Lung (tissue), 12 donors: ENCODE data around the gene DHRS12. TPM values are rescaled to one million over a fixed set of nuclear protein-coding genes. Genes with fewer than 3 reads are reported as not detected.
A peak's percentile ranks its signal among the peaks of the same experiment; 100 is the strongest.

Source experiments
- ATAC-seq: fragments of 200-7000 bp; cut with Tn5 transposase; one replicate; pipeline ENCODE4 v1.9.1; 2020; ENCODE audit warnings: moderate number of reproducible peaks; ENCODE audit not compliant: insufficient read depth, low FRiP score
- DNase-seq, 3 donors: peaks; one replicate each; pipeline ENCODE4 v3.0.0-alpha.2; 2013 to 2017
- H3K27ac ChIP-seq, 2 donors: one replicate each; pipeline ENCODE4 v1.5.1; 2013; ENCODE audit warnings: mild to moderate bottlenecking in 2 of 2, moderate library complexity in 2 of 2, control low read depth in 1 of 2, inconsistent platforms in 1 of 2, low read depth in 1 of 2, low read length in 1 of 2
- H3K27me3 ChIP-seq, 3 donors: one replicate each; pipeline ENCODE4 v1.5.1; 2013; ENCODE audit warnings: low read length in 2 of 3; ENCODE audit not compliant: control insufficient read depth in 3 of 3, insufficient read depth in 3 of 3
- H3K36me3 ChIP-seq, 4 donors: one replicate each; pipeline ENCODE4 v1.5.1; 2013; ENCODE audit warnings: low read length in 4 of 4, mild to moderate bottlenecking in 1 of 4, moderate library complexity in 1 of 4; ENCODE audit not compliant: control insufficient read depth in 4 of 4, insufficient read depth in 4 of 4
- H3K4me1 ChIP-seq, 5 donors: one replicate each; pipeline ENCODE4 v1.5.1; 2013; ENCODE audit warnings: low read length in 5 of 5, mild to moderate bottlenecking in 2 of 5, moderate library complexity in 1 of 5; ENCODE audit not compliant: control insufficient read depth in 5 of 5, insufficient read depth in 5 of 5
- H3K4me3 ChIP-seq: one replicate; pipeline ENCODE4 v1.5.1; 2013; ENCODE audit warnings: mild to moderate bottlenecking, control low read depth, moderate library complexity
- H3K9ac ChIP-seq, 2 donors: one replicate each; pipeline ENCODE4 v1.5.1; 2013; ENCODE audit warnings: low read length in 2 of 2, control low read depth in 1 of 2; ENCODE audit not compliant: insufficient read depth in 1 of 2
- H3K9me3 ChIP-seq, 4 donors: one replicate each; pipeline ENCODE4 v1.5.1; 2013; ENCODE audit warnings: low read length in 3 of 4, mild to moderate bottlenecking in 1 of 4, moderate library complexity in 1 of 4; ENCODE audit not compliant: control insufficient read depth in 4 of 4, insufficient read depth in 3 of 4
- WGBS, 2 donors: extraction: QIAGEN DNeasy Blood & Tissue Kit; methylation state at CpG; one replicate each; pipeline ENCODE4 v1.1.7; 2013; 5-methylcytosine and 5-hydroxymethylcytosine counted together
- polyA plus RNA-seq, 2 donors: library from polyadenylated mRNA; stranded (reverse); fragments of 200-250 nt; gene quantifications; one replicate each; pipeline ENCODE4 v1.2.1, GENCODE V29; 2013
- total RNA-seq, 2 donors: library from RNA; depleted of rRNA in 1 of 2; stranded (reverse); fragments of >200 nt in 1 of 2; gene quantifications; one replicate each; pipeline ENCODE4 v1.2.1, GENCODE V29; 2014 to 2021
- TF ChIP-seq, protein P1 (sequence below): IDR thresholded peaks from 2 replicates; pipeline ENCODE4 v1.5.1; 2012; ENCODE audit warnings: mild to moderate bottlenecking; ENCODE audit errors: control extremely low read depth, extremely low read depth
- donor health status: control.
- donor health status: control.
- donor health status: Bipolar disorder and iron deficiency.
- donor health status: healthy.
- donor health status: DM: yes; HTN: yes; CAD: no.

DHRS12 gene
- total and polyA plus RNA-seq, 4 donors, result 8.5 to 17.9 (median 12.0) TPM

GRCh38 chr13:51786425-51787265 is 17.3 kb downstream of the DHRS12 start:
- Histone ChIP-seq H3K27ac (peak overlapping the region; percentile 45 to 49), H3K4me1 (peaks cover 7 to 20% (median 16%) of the 10 kb centered on the region in 5 donors), H3K4me3 (no peak overlapping the region), H3K36me3 (peaks cover 0 to 4% (median 1%) of the 10 kb centered on the region in 4 donors), H3K27me3 (no peaks in the 10 kb centered on the region), H3K9ac (no peak overlapping the region), H3K9me3 (no peaks in the 10 kb centered on the region)
- 62 to 66% methylated on average over 10 of the region's 10 CpGs for WGBS, 2 donors
- DNase-seq (no peak), ATAC-seq (no peak)
- TF ChIP-seq, protein P1, sequence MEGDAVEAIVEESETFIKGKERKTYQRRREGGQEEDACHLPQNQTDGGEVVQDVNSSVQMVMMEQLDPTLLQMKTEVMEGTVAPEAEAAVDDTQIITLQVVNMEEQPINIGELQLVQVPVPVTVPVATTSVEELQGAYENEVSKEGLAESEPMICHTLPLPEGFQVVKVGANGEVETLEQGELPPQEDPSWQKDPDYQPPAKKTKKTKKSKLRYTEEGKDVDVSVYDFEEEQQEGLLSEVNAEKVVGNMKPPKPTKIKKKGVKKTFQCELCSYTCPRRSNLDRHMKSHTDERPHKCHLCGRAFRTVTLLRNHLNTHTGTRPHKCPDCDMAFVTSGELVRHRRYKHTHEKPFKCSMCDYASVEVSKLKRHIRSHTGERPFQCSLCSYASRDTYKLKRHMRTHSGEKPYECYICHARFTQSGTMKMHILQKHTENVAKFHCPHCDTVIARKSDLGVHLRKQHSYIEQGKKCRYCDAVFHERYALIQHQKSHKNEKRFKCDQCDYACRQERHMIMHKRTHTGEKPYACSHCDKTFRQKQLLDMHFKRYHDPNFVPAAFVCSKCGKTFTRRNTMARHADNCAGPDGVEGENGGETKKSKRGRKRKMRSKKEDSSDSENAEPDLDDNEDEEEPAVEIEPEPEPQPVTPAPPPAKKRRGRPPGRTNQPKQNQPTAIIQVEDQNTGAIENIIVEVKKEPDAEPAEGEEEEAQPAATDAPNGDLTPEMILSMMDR, result no peak

- H3K9me3 ChIP-seq, result no peaks in the 10 kb centered on the region
- H3K36me3 ChIP-seq, result peaks cover 0 to 4% (median 1%) of the 10 kb centered on the region in 4 donors
- H3K9ac ChIP-seq, result peak overlapping the region in 1 of 2 donors; percentile 14
- TF ChIP-seq, protein P1, result no peak
- no peak overlapping the region for H3K4me3 ChIP-seq
- 37 to 48% methylated on average over 12 of the region's 12 CpGs for WGBS, 2 donors
- H3K27ac ChIP-seq, result peak overlapping the region; percentile 45 to 49
- peaks cover 7 to 20% (median 16%) of the 10 kb centered on the region in 5 donors for H3K4me1 ChIP-seq
- ATAC-seq (no peak), DNase-seq (peak; percentile 61 to 79 (median 66))
- H3K27me3 ChIP-seq, result no peaks in the 10 kb centered on the region
Observed at GRCh38 chr13:51785712-51786424, 18.1 kb downstream of the DHRS12 start.

- Histone ChIP-seq H3K27me3 (no peaks in the 10 kb centered on the region), H3K36me3 (peaks cover 0 to 2% (median 0%) of the 10 kb centered on the region in 4 donors), H3K27ac (no peak overlapping the region), H3K9me3 (no peaks in the 10 kb centered on the region), H3K4me1 (peaks cover 7 to 18% (median 12%) of the 10 kb centered on the region in 5 donors), H3K4me3 (no peak overlapping the region), H3K9ac (no peak overlapping the region)
- ATAC-seq (no peak), DNase-seq (no peak)
- WGBS, 2 donors, result 94 to 98% methylated on average over 1 of the region's 1 CpG
- TF ChIP-seq, protein P1, result no peak
Observed at GRCh38 chr13:51784097-51784496, 19.9 kb downstream of the DHRS12 start.
